H1 (cell line): ENCODE measurements around the gene TELO2. TPM values are rescaled to one million over a fixed set of nuclear protein-coding genes. Genes with fewer than 3 reads are reported as not detected.

Experiments used
- CBX5 ChIP-seq: fragments of 300-800, 300-1000 bp; sonication (generic); IDR thresholded peaks from 2 replicates; pipeline ENCODE4 v1.7.1; 2016; ENCODE audit warnings: antibody characterized with exemption, low read length, low read depth
- EGR1 ChIP-seq: IDR thresholded peaks from 2 replicates; pipeline ENCODE4 v1.6.1; 2011; ENCODE audit warnings: low read depth, low read length, borderline replicate concordance
- NRF1 ChIP-seq: IDR thresholded peaks from 2 replicates; pipeline ENCODE4 v1.6.1; 2011; ENCODE audit warnings: mild to moderate bottlenecking, low read depth, low read length, improper control_type of control experiment
- RNF2 ChIP-seq: fragments of 200-900, 300-1000 bp; sonication (generic); IDR thresholded peaks from 2 replicates; pipeline ENCODE4 v1.7.1; 2016; ENCODE audit warnings: borderline replicate concordance, low read depth, mild to moderate bottlenecking, antibody characterized with exemption, low read length; ENCODE audit not compliant: poor library complexity, severe bottlenecking; ENCODE audit errors: missing control alignments
- polyA plus RNA-seq, 7 experiments: library from polyadenylated mRNA; depleted of rRNA in 3 of 7; stranded (reverse) in 5 of 7; unstranded in 2 of 7; fragments of >200 nt in 5 of 7; fragments of 200-250 nt in 2 of 7; gene quantifications; 1 replicate in 5 of 7; 2 replicates in 1 of 7; 4 replicates in 1 of 7; pipeline versions ENCODE4 v1.2.1 to v1.2.3, GENCODE V29; 2011 to 2013; ENCODE audit warnings: missing spikeins in 2 of 7, mixed read lengths in 2 of 7
- total RNA-seq: library from RNA; stranded (reverse); fragmentation: NEBNext Ultra II Directional; extraction: Animal tissue kit (Norgen Biotek cat#: 25700); gene quantifications from 2 replicates; pipeline ENCODE4 v1.2.1, GENCODE V29; 2021

TELO2 gene
- total and polyA plus RNA-seq, 2 of the 8 experiments (the other 6 are each of a cell fraction or from before 2014, with no cell fraction given), result 39.3 to 64.8 TPM

- no peak for TF ChIP-seq EGR1
- no peak for TF ChIP-seq NRF1
- no peak for TF ChIP-seq RNF2
- no peak for TF ChIP-seq CBX5
- TF ChIP-seq, all 59 proteins: peak for 0
Measured at GRCh38 chr16:1539720-1540555, 46.8 kb downstream of the TELO2 start (continued).
